H1 (cell line): ENCODE data around the gene CSRP1. TPM values are rescaled to one million over a fixed set of nuclear protein-coding genes. Genes with fewer than 3 reads are reported as not detected.

ENCODE experiments used
- CTCF ChIA-PET: fragments of 300-600 bp; sonication (Branson Sonifier 250); formaldehyde crosslinking; loops from one replicate; lab custom pipeline; 2021; ENCODE audit not compliant: partially characterized antibody; lab: Charles Lee
- POLR2A ChIA-PET: fragments of 300-600 bp; sonication (Branson Sonifier 250); formaldehyde crosslinking; loops from one replicate; lab custom pipeline; 2021; ENCODE audit warnings: inconsistent platforms; ENCODE audit not compliant: partially characterized antibody; lab: Charles Lee
- DNase-seq, 2 experiments: peaks; one replicate each; pipeline versions ENCODE4 v3.0.0 to v3.0.0-alpha.2; 2010 to 2022; ENCODE audit warnings: low spot score in 2 of 2, low read depth in 1 of 2, mixed read lengths in 1 of 2
- FAIRE-seq: peaks from 2 replicates; lab custom pipeline; 2011; peaks lifted over from hg19 to GRCh38; lab: Jason Lieb, UNC
- H2AFZ ChIP-seq: 2 replicates; pipeline ENCODE4 v1.8.1; 2012; ENCODE audit warnings: low read length, inconsistent platforms
- H2AK5ac ChIP-seq: 2 replicates; pipeline ENCODE4 v1.6.1; 2013; ENCODE audit warnings: low read depth, low read length
- H2BK120ac ChIP-seq: replicated peaks from 2 replicates; pipeline ENCODE3; 2013; ENCODE audit warnings: low read depth, low read length, inconsistent platforms
- H2BK12ac ChIP-seq: 2 replicates; pipeline ENCODE4 v1.6.1; 2013; ENCODE audit warnings: low read depth, low read length
- H2BK15ac ChIP-seq: 2 replicates; pipeline ENCODE4 v1.6.1; 2013; ENCODE audit warnings: low read length
- H2BK20ac ChIP-seq: 2 replicates; pipeline ENCODE4 v1.6.1; 2013; ENCODE audit warnings: low read length
- H2BK5ac ChIP-seq: 2 replicates; pipeline ENCODE4 v1.6.1; 2013; ENCODE audit warnings: low read depth, low read length
- H3K14ac ChIP-seq: 2 replicates; pipeline ENCODE4 v1.6.1; 2013; ENCODE audit warnings: inconsistent platforms; ENCODE audit not compliant: insufficient read length
- H3K18ac ChIP-seq: 2 replicates; pipeline ENCODE4 v1.6.1; 2013; ENCODE audit warnings: low read length; ENCODE audit errors: extremely low read depth
- H3K23ac ChIP-seq: 2 replicates; pipeline ENCODE4 v1.6.1; 2013; ENCODE audit warnings: inconsistent platforms; ENCODE audit not compliant: insufficient read length
- H3K23me2 ChIP-seq: 2 replicates; pipeline ENCODE4 v1.6.1; 2013; ENCODE audit warnings: low read depth, low read length
- H3K27ac ChIP-seq: 2 replicates; pipeline ENCODE4 v1.6.1; 2011; ENCODE audit warnings: low read depth, low read length, inconsistent platforms
- H3K27me3 ChIP-seq, 4 experiments: replicated peaks in 1 of 4; 1 replicate in 1 of 4; 2 replicates in 3 of 4; pipeline versions ENCODE4 v1.6.1 to v1.8.1; 2011 to 2013; ENCODE audit warnings: low read length in 3 of 4, mild to moderate bottlenecking in 3 of 4, inconsistent platforms in 2 of 4, mixed read lengths in 2 of 4, moderate library complexity in 1 of 4; ENCODE audit not compliant: control insufficient read depth in 3 of 4, insufficient read depth in 3 of 4; ENCODE audit errors: extremely low read depth in 1 of 4
- H3K36me3 ChIP-seq, 4 experiments: 2 replicates each; pipeline versions ENCODE4 v1.6.1 to v1.8.1; 2011 to 2013; ENCODE audit warnings: mild to moderate bottlenecking in 4 of 4, low read length in 3 of 4, moderate library complexity in 2 of 4, control low read depth in 1 of 4, inconsistent platforms in 1 of 4; ENCODE audit not compliant: insufficient read depth in 4 of 4, control insufficient read depth in 2 of 4
- H3K4ac ChIP-seq: replicated peaks from 2 replicates; pipeline ENCODE3; 2013; ENCODE audit warnings: low read length, low read depth, mixed read lengths, inconsistent platforms; ENCODE audit not compliant: insufficient read length
- H3K4me1 ChIP-seq, 4 experiments: replicated peaks in 1 of 4; 1 replicate in 1 of 4; 2 replicates in 3 of 4; pipeline versions ENCODE4 v1.6.1 to v1.8.1; 2011 to 2013; ENCODE audit warnings: low read length in 3 of 4, inconsistent platforms in 2 of 4, mixed read lengths in 1 of 4; ENCODE audit not compliant: insufficient read depth in 4 of 4, control insufficient read depth in 3 of 4
- H3K4me2 ChIP-seq, 2 experiments: 2 replicates each; pipeline versions ENCODE4 v1.6.1 to v1.8.1; 2011 to 2013; ENCODE audit warnings: low read depth in 2 of 2, low read length in 2 of 2, control low read depth in 1 of 2, inconsistent platforms in 1 of 2, mild to moderate bottlenecking in 1 of 2; ENCODE audit not compliant: insufficient read depth in 1 of 2
- H3K4me3 ChIP-seq, 4 experiments: fragments of 200-600, 300-600 bp in 1 of 4; sonication (generic), shearing (Covaris generic), sonication (Bioruptor Twin) in 1 of 4; 2 replicates each; pipeline versions ENCODE4 v1.5.1 to v1.8.1; 2011 to 2016; ENCODE audit warnings: low read length in 4 of 4, low read depth in 3 of 4, control low read depth in 2 of 4, inconsistent platforms in 2 of 4, mild to moderate bottlenecking in 2 of 4, mixed read lengths in 1 of 4, moderate library complexity in 1 of 4; ENCODE audit not compliant: insufficient read depth in 2 of 4; ENCODE audit errors: extremely low read depth in 1 of 4
- H3K56ac ChIP-seq: replicated peaks from 2 replicates; pipeline ENCODE3; 2013; ENCODE audit warnings: low read depth, mild to moderate bottlenecking, mixed read lengths, low read length, inconsistent platforms; ENCODE audit not compliant: insufficient read length
- H3K79me1 ChIP-seq: 2 replicates; pipeline ENCODE4 v1.6.1; 2013; ENCODE audit warnings: low read depth, low read length, control low read depth
- H3K79me2 ChIP-seq, 2 experiments: 2 replicates each; pipeline versions ENCODE4 v1.6.1 to v1.8.1; 2012 to 2013; ENCODE audit warnings: low read length in 2 of 2, mild to moderate bottlenecking in 2 of 2, inconsistent platforms in 1 of 2; ENCODE audit not compliant: insufficient read depth in 2 of 2, control insufficient read depth in 1 of 2
- H3K9ac ChIP-seq, 4 experiments: replicated peaks in 1 of 4; 1 replicate in 1 of 4; 2 replicates in 3 of 4; pipeline versions ENCODE4 v1.6.1 to v1.8.1; 2011 to 2013; ENCODE audit warnings: low read depth in 3 of 4, low read length in 3 of 4, control low read depth in 2 of 4, mild to moderate bottlenecking in 2 of 4, moderate library complexity in 2 of 4, inconsistent platforms in 1 of 4; ENCODE audit errors: extremely low read depth in 1 of 4
- H3K9me3 ChIP-seq, 2 experiments: 2 replicates each; pipeline versions ENCODE4 v1.6.1 to v1.8.1; 2012 to 2013; ENCODE audit warnings: mild to moderate bottlenecking in 2 of 2, moderate library complexity in 2 of 2, control low read depth in 1 of 2, inconsistent platforms in 1 of 2, low read depth in 1 of 2, low read length in 1 of 2, mixed read lengths in 1 of 2; ENCODE audit not compliant: insufficient read depth in 2 of 2
- H4K20me1 ChIP-seq, 2 experiments: replicated peaks in 1 of 2; 2 replicates each; pipeline versions ENCODE3 to v1.8.1; 2011 to 2013; ENCODE audit warnings: inconsistent platforms in 2 of 2, low read length in 2 of 2, mild to moderate bottlenecking in 1 of 2; ENCODE audit not compliant: insufficient read depth in 2 of 2, control insufficient read depth in 1 of 2
- H4K5ac ChIP-seq: 2 replicates; pipeline ENCODE4 v1.6.1; 2013; ENCODE audit warnings: low read length, low read depth, mixed read lengths, inconsistent platforms; ENCODE audit not compliant: insufficient read length
- H4K8ac ChIP-seq: 2 replicates; pipeline ENCODE4 v1.8.0; 2013; ENCODE audit warnings: mild to moderate bottlenecking, moderate library complexity, low read length, inconsistent platforms; ENCODE audit not compliant: insufficient read depth; ENCODE audit errors: extremely low read depth
- H4K91ac ChIP-seq: replicated peaks from 2 replicates; pipeline ENCODE3; 2013; ENCODE audit warnings: low read length, mixed read lengths, inconsistent platforms; ENCODE audit not compliant: insufficient read length
- BCL11A ChIP-seq, 2 experiments: IDR thresholded peaks; one replicate each; pipeline ENCODE4 v1.6.1; 2011; ENCODE audit warnings: low read depth in 2 of 2, low read length in 2 of 2, mild to moderate bottlenecking in 2 of 2
- CREB1 ChIP-seq: IDR thresholded peaks from 2 replicates; pipeline ENCODE4 v1.6.1; 2012; ENCODE audit warnings: inconsistent platforms
- GTF2F1 ChIP-seq: IDR thresholded peaks from 2 replicates; pipeline ENCODE4 v1.6.1; 2012; ENCODE audit warnings: low read depth, low read length, improper control_type of control experiment, borderline replicate concordance
- JUN ChIP-seq: IDR thresholded peaks from 2 replicates; pipeline ENCODE4 v1.6.1; 2011; ENCODE audit warnings: low read depth, mild to moderate bottlenecking, improper control_type of control experiment, low read length
- JUND ChIP-seq: IDR thresholded peaks from 2 replicates; pipeline ENCODE4 v1.6.1; 2011; ENCODE audit warnings: mild to moderate bottlenecking, improper control_type of control experiment, low read length
- KDM5A ChIP-seq: fragments of 200-600 bp; IDR thresholded peaks from 2 replicates; pipeline ENCODE4 v1.7.1; 2012; ENCODE audit warnings: mild to moderate bottlenecking, low read length, inconsistent platforms, mixed read lengths
- POLR2A ChIP-seq, 2 experiments: IDR thresholded peaks; 1 replicate in 1 of 2; 2 replicates in 1 of 2; pipeline ENCODE4 v1.6.1; 2011; ENCODE audit warnings: low read depth in 2 of 2, low read length in 2 of 2, mild to moderate bottlenecking in 2 of 2; ENCODE audit errors: control extremely low read depth in 1 of 2
- POLR2AphosphoS5 ChIP-seq: IDR thresholded peaks from 2 replicates; pipeline ENCODE4 v1.6.1; 2011; ENCODE audit warnings: low read depth, low read length
- TBP ChIP-seq: IDR thresholded peaks from 2 replicates; pipeline ENCODE4 v1.6.1; 2011; ENCODE audit warnings: low read depth, low read length, improper control_type of control experiment
- TCF12 ChIP-seq: IDR thresholded peaks from 2 replicates; pipeline ENCODE4 v1.6.1; 2011; ENCODE audit warnings: low read depth, mild to moderate bottlenecking, low read length
- YY1 ChIP-seq: IDR thresholded peaks from 2 replicates; pipeline ENCODE4 v1.6.1; 2011; ENCODE audit warnings: low read depth, mild to moderate bottlenecking, low read length
- ZNF274 ChIP-seq: IDR thresholded peaks from 2 replicates; pipeline ENCODE4 v1.7.0; 2012; ENCODE audit warnings: low read length, borderline replicate concordance; ENCODE audit errors: extremely low read depth
- WGBS, 2 experiments: shearing (Covaris generic) in 1 of 2; methylation state at CpG; one replicate each; pipeline versions ENCODE4 v1.1.6 to v1.1.7; 2013 to 2015; ENCODE audit warnings: low lambda C conversion rate in 2 of 2, mixed read lengths in 2 of 2, inconsistent platforms in 1 of 2, low coverage in 1 of 2, missing lambda C conversion rate in 1 of 2; ENCODE audit not compliant: insufficient replicate concordance in 2 of 2, insufficient coverage in 1 of 2, insufficient read length in 1 of 2; ENCODE audit errors: extremely low coverage in 1 of 2, missing lambda C conversion rate in 1 of 2; 5-methylcytosine and 5-hydroxymethylcytosine counted together
- polyA plus RNA-seq, 7 experiments: library from polyadenylated mRNA; depleted of rRNA in 3 of 7; stranded (reverse) in 5 of 7; unstranded in 2 of 7; fragments of >200 nt in 5 of 7; fragments of 200-250 nt in 2 of 7; gene quantifications; 1 replicate in 5 of 7; 2 replicates in 1 of 7; 4 replicates in 1 of 7; pipeline versions ENCODE4 v1.2.1 to v1.2.3, GENCODE V29; 2011 to 2013; ENCODE audit warnings: missing spikeins in 2 of 7, mixed read lengths in 2 of 7
- total RNA-seq: library from RNA; stranded (reverse); fragmentation: NEBNext Ultra II Directional; extraction: Animal tissue kit (Norgen Biotek cat#: 25700); gene quantifications from 2 replicates; pipeline ENCODE4 v1.2.1, GENCODE V29; 2021

Gene CSRP1
- total and polyA plus RNA-seq, 2 of the 8 experiments (the other 6 are each of a cell fraction or from before 2014, with no cell fraction given), result 14.2 to 22.3 TPM

GRCh38 chr1:201503397-201504176 lies 3.3 kb downstream of the CSRP1 start:
- Histone ChIP-seq H4K91ac (no peak overlapping the region), H2BK120ac (no peak overlapping the region), H3K9ac (peak overlapping the region in 1 of 4 experiments; percentile 58; a peak in 2 of 7 replicates), H3K27ac (peak overlapping the region; percentile 39; the same call in 1 of the 2 replicates), H3K56ac (no peak overlapping the region), H3K4me2 (peak overlapping the region; percentile 52 to 68), H2BK12ac (peak overlapping the region; percentile 41; the same call in 1 of the 2 replicates), H2BK5ac (peak overlapping the region; percentile 46), H3K79me2 (no peaks in the 10 kb centered on the region), H3K79me1 (no peaks in the 10 kb centered on the region), H4K5ac (no peak overlapping the region), H3K23me2 (peaks cover 8% of the 10 kb centered on the region), H3K4ac (no peak overlapping the region), H3K4me3 (peak overlapping the region in 2 of 4 experiments; percentile 14 to 20; a peak in 3 of 8 replicates), H2BK15ac (0 out of 2 replicates have a peak overlapping the region, but pooled peaks have one; percentile 40), H2AK5ac (no peak overlapping the region; the same call in 1 of the 2 replicates), H4K8ac (peak overlapping the region; percentile 73; the same call in 1 of the 2 replicates), H3K14ac (no peak overlapping the region), H4K20me1 (no peaks in the 10 kb centered on the region), H3K9me3 (no peaks in the 10 kb centered on the region), H3K23ac (no peak overlapping the region), H3K27me3 (peaks cover 3 to 29% (median 20%) of the 10 kb centered on the region in 4 experiments), H3K4me1 (peaks cover 13 to 34% (median 25%) of the 10 kb centered on the region in 4 experiments), H3K18ac (no peak overlapping the region; the same call in 1 of the 2 replicates), H3K36me3 (no peaks in the 10 kb centered on the region), H2AFZ (0 out of 2 replicates have a peak overlapping the region, but pooled peaks have one; percentile 18), H2BK20ac (0 out of 2 replicates have a peak overlapping the region, but pooled peaks have one; percentile 44)
- no peak for FAIRE-seq
- DNase-seq, result peak in 1 of 2 experiments; percentile 54
- CTCF ChIA-PET, result interaction anchor here (0.6 to 27.5 kb wide), 10 partner anchors 8 to 1565 kb away, joined by 3 to 929 read pairs (median 4); partner anchors contain the start of gene NAV1
- POLR2A ChIA-PET, result interaction anchor here (1.3 to 6.9 kb wide), 7 partner anchors 9 to 127 kb away, joined by 3 to 52 read pairs (median 4); no protein-coding TSS in a partner anchor
- 25% methylated on average over 13 of the region's 13 CpGs; no CpG with 5 or more reads in 1 of the 2 experiments for WGBS, 2 experiments
- TF ChIP-seq JUND (peak; percentile 53; the same call in 1 of the 2 replicates), BCL11A (IDR thresholded peaks at IDR 0.05; ENCODE audit: low read depth in 2 of 2, low read length in 2 of 2) (no peak), POLR2A (IDR thresholded peaks at IDR 0.05; ENCODE audit: control extremely low read depth in 1 of 2, low read depth in 2 of 2, low read length in 2 of 2) (peak in 1 of 2 experiments; percentile 69; a peak in 1 of 3 replicates), CREB1 (peak; percentile 83), POLR2AphosphoS5 (peak; percentile 32; the same call in 1 of the 2 replicates), TBP (peak; percentile 64; the same call in 1 of the 2 replicates), TCF12 (0 out of 2 replicates have a peak, but pooled peaks have one; percentile 40), KDM5A (no peak), ZNF274 (no peak), GTF2F1 (no peak), JUN (peak; percentile 83), YY1 (0 out of 2 replicates have a peak, but pooled peaks have one; percentile 13)
